Panc1 (cell line): ENCODE measurements around the gene NPAS3. TPM values are rescaled to one million over a fixed set of nuclear protein-coding genes. Genes with fewer than 3 reads are reported as not detected.
A peak's percentile ranks its signal among the peaks of the same experiment; 100 is the strongest.

Source experiments
- ATAC-seq: fragments of 200-7000 bp; cut with Tn5 transposase; 2 replicates; pipeline ENCODE4 v1.9.1; 2020; ENCODE audit warnings: mild to moderate bottlenecking, moderate library complexity
- BruUV-seq: library from RNA; stranded (reverse); fragments of 400-500 nt; replicated peaks from 2 replicates; lab custom pipeline; 2021; lab: Mats Ljungman, UMichigan
- CTCF ChIA-PET: fragments of 300-600 bp; sonication (Branson Sonifier 250); formaldehyde crosslinking; loops from one replicate; lab custom pipeline; 2022; ENCODE audit warnings: antibody characterized with exemption; lab: Charles Lee
- POLR2A ChIA-PET: fragments of 300-600 bp; sonication (Branson Sonifier 250); formaldehyde crosslinking; loops from one replicate; lab custom pipeline; 2022; ENCODE audit warnings: antibody characterized with exemption; lab: Charles Lee
- DNase-seq: peaks from one replicate; pipeline ENCODE4 v3.0.0-alpha.2; 2010; ENCODE audit warnings: low read depth, low spot score
- H3K27ac ChIP-seq: 2 replicates; pipeline ENCODE4 v1.5.1; 2011; ENCODE audit warnings: mild to moderate bottlenecking, low read length, inconsistent platforms
- H3K27me3 ChIP-seq: fragments of 200-500 bp; sonication (Bioruptor generic); 2 replicates; pipeline ENCODE4 v1.6.0; 2014; ENCODE audit warnings: low read length, inconsistent platforms; ENCODE audit not compliant: control insufficient read depth, insufficient read depth
- H3K36me3 ChIP-seq: fragments of 200-500 bp; sonication (Bioruptor generic); 2 replicates; pipeline ENCODE4 v1.5.1; 2014; ENCODE audit warnings: inconsistent platforms, mild to moderate bottlenecking, low read length, moderate library complexity; ENCODE audit not compliant: control insufficient read depth, insufficient read depth
- H3K4me1 ChIP-seq: 2 replicates; pipeline ENCODE4 v1.5.1; 2011; ENCODE audit warnings: inconsistent platforms, mild to moderate bottlenecking, low read length, moderate library complexity; ENCODE audit not compliant: control insufficient read depth, insufficient read depth
- H3K4me3 ChIP-seq, 2 experiments: 2 replicates each; pipeline ENCODE4 v1.5.1; 2011 to 2012; ENCODE audit warnings: low read depth in 2 of 2, low read length in 2 of 2, mild to moderate bottlenecking in 2 of 2, inconsistent platforms in 1 of 2, moderate library complexity in 1 of 2
- H3K9me3 ChIP-seq: fragments of 200-500 bp; sonication (Bioruptor generic); 2 replicates; pipeline ENCODE4 v1.5.1; 2014; ENCODE audit warnings: low read depth, mild to moderate bottlenecking, inconsistent platforms, low read length, moderate library complexity; ENCODE audit not compliant: control insufficient read depth, insufficient read depth
- CTCF ChIP-seq: fragments of 450-650 bp; IDR thresholded peaks from 2 replicates; pipeline ENCODE4 v1.5.1; 2017; ENCODE audit warnings: mild to moderate bottlenecking
- POLR2AphosphoS5 ChIP-seq: IDR thresholded peaks from 2 replicates; pipeline ENCODE4 v1.6.1; 2012; ENCODE audit warnings: mild to moderate bottlenecking, low read depth, low read length, moderate library complexity
- REST ChIP-seq, 2 experiments: IDR thresholded peaks; 2 replicates each; pipeline ENCODE4 v1.6.1; 2011 to 2012; ENCODE audit warnings: low read depth in 2 of 2, control low read depth in 1 of 2, low read length in 1 of 2, mild to moderate bottlenecking in 1 of 2, moderate library complexity in 1 of 2; ENCODE audit not compliant: insufficient read depth in 1 of 2
- SIN3A ChIP-seq: IDR thresholded peaks from 2 replicates; pipeline ENCODE4 v1.6.1; 2012; ENCODE audit warnings: low read depth, mild to moderate bottlenecking, low read length, moderate library complexity, borderline replicate concordance; ENCODE audit not compliant: insufficient read depth
- TCF7L2 ChIP-seq: IDR thresholded peaks from 2 replicates; pipeline ENCODE4 v1.6.1; 2011; ENCODE audit warnings: mild to moderate bottlenecking, low read depth, low read length, inconsistent platforms
- in situ Hi-C: cut with HindIII; loops from 2 replicates; pipeline ENCODE4 v1.10.0; 2016; ENCODE audit warnings: low sequenced_read_pairs, low pct_unique_long_range_greater_than_20kb
- intact Hi-C: fragments of 100-400 bp; cut with micrococcal nuclease; formaldehyde crosslinking; loops from one replicate; pipeline ENCODE4 v1.10.0; 2022; ENCODE audit not compliant: unreplicated experiment
- total RNA-seq: library from RNA; stranded (reverse); gene quantifications from one replicate; pipeline ENCODE4 v1.2.1, GENCODE V29; 2021; ENCODE audit not compliant: unreplicated experiment

NPAS3 gene
- total RNA-seq, 1 experiment from 2014 or later: 0.23 TPM

- intact Hi-C loops (no loop called here), in situ Hi-C loops (no loop called here)
- Histone ChIP-seq H3K27me3 (peaks cover 21% of the 10 kb centered on the region), H3K4me3 (peak overlapping the region; percentile 34 to 42), H3K4me1 (no peaks in the 10 kb centered on the region), H3K36me3 (no peaks in the 10 kb centered on the region), H3K9me3 (no peaks in the 10 kb centered on the region), H3K27ac (no peak overlapping the region)
- ChIA-PET POLR2A (no interaction called here), CTCF (no interaction called here)
- DNase-seq: no peak
- no TSS peak for BruUV-seq
- peak; percentile 74 for ATAC-seq
- TF ChIP-seq SIN3A: no peak
- no peak for TF ChIP-seq CTCF
- TF ChIP-seq REST (IDR thresholded peaks at IDR 0.05; ENCODE audit: insufficient read depth in 1 of 2, low read depth in 2 of 2, low read length in 1 of 2): no peak
- no peak for TF ChIP-seq POLR2AphosphoS5
- TF ChIP-seq TCF7L2: no peak
Observed at GRCh38 chr14:32939254-32940065, 781 bp downstream of the NPAS3 start.

GRCh38 chr14:32940066-32940651 is 1.5 kb downstream of the NPAS3 start:
- ATAC-seq (no peak), DNase-seq (no peak)
- POLR2A ChIA-PET: no interaction called here
- CTCF ChIA-PET: no interaction called here
- H3K4me3 ChIP-seq: peak overlapping the region; percentile 34 to 42
- H3K4me1 ChIP-seq: no peaks in the 10 kb centered on the region
- H3K27ac ChIP-seq: no peak overlapping the region
- H3K27me3 ChIP-seq: peaks cover 19% of the 10 kb centered on the region
- intact Hi-C loops: no loop called here
- no peak for TF ChIP-seq TCF7L2
- no peak for TF ChIP-seq CTCF
- no peak for TF ChIP-seq POLR2AphosphoS5
- TF ChIP-seq SIN3A: no peak
- no peak for TF ChIP-seq REST (IDR thresholded peaks at IDR 0.05; ENCODE audit: insufficient read depth in 1 of 2, low read depth in 2 of 2, low read length in 1 of 2)
- no peaks in the 10 kb centered on the region for H3K36me3 ChIP-seq
- no TSS peak for BruUV-seq
- no peaks in the 10 kb centered on the region for H3K9me3 ChIP-seq
- in situ Hi-C loops: no loop called here
